ENCODE data around the gene RGL2. TPM values are rescaled to one million over a fixed set of nuclear protein-coding genes. Genes with fewer than 3 reads are reported as not detected.

Gene RGL2
- polyA plus RNA-seq, 2 of the 4 experiments (the other 2 are of a cell fraction): 11.6 to 13.9 TPM

- TF ChIP-seq REST (IDR thresholded peaks at IDR 0.05): no peak
- TF ChIP-seq CEBPB (IDR thresholded peaks at IDR 0.05): no peak
Observed at GRCh38 chr6:33279971-33280511, 18.7 kb downstream of the RGL2 start (continued).

- 96% methylated on average over 5 of the region's 13 CpGs for WGBS (ENCODE audit: missing lambda C conversion rate)
- DNase-seq (ENCODE audit: low read depth in 1 of 2, low spot score in 1 of 2) (no peak), ATAC-seq (0 out of 6 replicates have a peak, but pooled peaks of 1 of the 2 experiments have one; percentile 0), FAIRE-seq (no peak)
- H3K9me3 ChIP-seq: no peaks in the 10 kb centered on the region
- H3K4me1 ChIP-seq: peaks cover 31% of the 10 kb centered on the region
- TF ChIP-seq RCOR1 (IDR thresholded peaks at IDR 0.05; ENCODE audit: low read depth, low read length) (no peak), TP53 (CRISPR knock-in tag; IDR thresholded peaks at IDR 0.05) (no peak), FOSL2 (IDR thresholded peaks at IDR 0.05) (no peak), FOSL2 (CRISPR knock-in tag; IDR thresholded peaks at IDR 0.05) (no peak), CEBPB (IDR thresholded peaks at IDR 0.05) (no peak), MAZ (IDR thresholded peaks at IDR 0.05; ENCODE audit: borderline replicate concordance, low read depth, low read length) (no peak), EP300 (IDR thresholded peaks at IDR 0.05) (no peak), KDM1A (IDR thresholded peaks at IDR 0.05; ENCODE audit: low read depth) (no peak), NFE2L2 (conservative IDR thresholded peaks at IDR 0.05; ENCODE audit: low read length) (no peak), HEYL (CRISPR knock-in tag; IDR thresholded peaks at IDR 0.05) (no peak), HOXB5 (CRISPR knock-in tag; IDR thresholded peaks at IDR 0.05) (no peak), ESRRA (IDR thresholded peaks at IDR 0.05; ENCODE audit: borderline replicate concordance, low read length) (no peak), CBX8 (IDR thresholded peaks at IDR 0.05) (no peak)
- TF ChIP-seq, protein P1, sequence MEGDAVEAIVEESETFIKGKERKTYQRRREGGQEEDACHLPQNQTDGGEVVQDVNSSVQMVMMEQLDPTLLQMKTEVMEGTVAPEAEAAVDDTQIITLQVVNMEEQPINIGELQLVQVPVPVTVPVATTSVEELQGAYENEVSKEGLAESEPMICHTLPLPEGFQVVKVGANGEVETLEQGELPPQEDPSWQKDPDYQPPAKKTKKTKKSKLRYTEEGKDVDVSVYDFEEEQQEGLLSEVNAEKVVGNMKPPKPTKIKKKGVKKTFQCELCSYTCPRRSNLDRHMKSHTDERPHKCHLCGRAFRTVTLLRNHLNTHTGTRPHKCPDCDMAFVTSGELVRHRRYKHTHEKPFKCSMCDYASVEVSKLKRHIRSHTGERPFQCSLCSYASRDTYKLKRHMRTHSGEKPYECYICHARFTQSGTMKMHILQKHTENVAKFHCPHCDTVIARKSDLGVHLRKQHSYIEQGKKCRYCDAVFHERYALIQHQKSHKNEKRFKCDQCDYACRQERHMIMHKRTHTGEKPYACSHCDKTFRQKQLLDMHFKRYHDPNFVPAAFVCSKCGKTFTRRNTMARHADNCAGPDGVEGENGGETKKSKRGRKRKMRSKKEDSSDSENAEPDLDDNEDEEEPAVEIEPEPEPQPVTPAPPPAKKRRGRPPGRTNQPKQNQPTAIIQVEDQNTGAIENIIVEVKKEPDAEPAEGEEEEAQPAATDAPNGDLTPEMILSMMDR (IDR thresholded peaks at IDR 0.05): no peak
- no peak overlapping the region for H3K4me2 ChIP-seq
- CTCF ChIA-PET: interaction anchor here (0.8 to 5.7 kb wide), 7 partner anchors 9 to 566 kb away, joined by 3 to 44 read pairs (median 9); partner anchors contain the start of genes PFDN6, RGL2 and WDR46
- no peak overlapping the region for H3K4me3 ChIP-seq
- no peak overlapping the region for H3K27ac ChIP-seq
- POLR2A ChIA-PET: interaction anchor here (0.9 to 1.1 kb wide), 2 partner anchors 20 to 131 kb away, joined by 3 to 4 read pairs; partner anchors contain the start of gene RGL2
Observed at GRCh38 chr6:33279257-33279695, 19.5 kb downstream of the RGL2 start.

GRCh38 chr6:33278810-33279209 is 19.9 kb downstream of the RGL2 start:
- H3K4me3 ChIP-seq: no peak overlapping the region
- ChIA-PET POLR2A (interaction anchor here (0.9 to 1.1 kb wide), 2 partner anchors 21 to 132 kb away, joined by 3 to 4 read pairs; partner anchors contain the start of gene RGL2), CTCF (interaction anchor here (0.7 to 5.7 kb wide), 8 partner anchors 9 to 128 kb away, joined by 3 to 44 read pairs (median 8); partner anchors contain the start of genes PFDN6, RGL2 and WDR46)
- peaks cover 35% of the 10 kb centered on the region for H3K4me1 ChIP-seq
- FAIRE-seq: no peak
- no peaks in the 10 kb centered on the region for H3K9me3 ChIP-seq
- ATAC-seq: no peak
- 81% methylated on average over 3 of the region's 3 CpGs for WGBS (ENCODE audit: missing lambda C conversion rate)
- H3K27ac ChIP-seq: no peak overlapping the region
- DNase-seq (ENCODE audit: low read depth in 1 of 2, low spot score in 1 of 2): no peak
- no peak overlapping the region for H3K4me2 ChIP-seq
- TF ChIP-seq FOSL2 (IDR thresholded peaks at IDR 0.05) (no peak), FOSL2 (CRISPR knock-in tag; IDR thresholded peaks at IDR 0.05) (no peak), MYC (IDR thresholded peaks at IDR 0.05; ENCODE audit: borderline replicate concordance, low read length) (no peak), ELK1 (IDR thresholded peaks at IDR 0.05; ENCODE audit: low read depth, low read length) (no peak), ATOH8 (CRISPR knock-in tag; IDR thresholded peaks at IDR 0.05; ENCODE audit: low read depth) (no peak), EP300 (IDR thresholded peaks at IDR 0.05) (no peak), REST (IDR thresholded peaks at IDR 0.05) (no peak), HMGXB4 (CRISPR knock-in tag; IDR thresholded peaks at IDR 0.05; ENCODE audit: borderline replicate concordance) (no peak), GATA3 (IDR thresholded peaks at IDR 0.05; ENCODE audit: borderline replicate concordance) (no peak)

All from A549 (cell line).